ENCODE results near the gene FCN1.

The FCN1 gene

GRCh38 chr9:134868751-134869553 is 48.8 kb downstream of the FCN1 start:
- no peak for ATAC-seq (ENCODE audit: low read depth)
- peaks cover under 1% of the 10 kb centered on the region for H3K27me3 ChIP-seq (ENCODE audit: insufficient read depth, poor library complexity, severe bottlenecking)
- H3K4me3 ChIP-seq (ENCODE audit: severe bottlenecking): no peak overlapping the region
- H3K36me3 ChIP-seq (ENCODE audit: low read depth): no peaks in the 10 kb centered on the region
- no peak for DNase-seq (ENCODE audit: low spot score)
- H3K27ac ChIP-seq (ENCODE audit: poor library complexity, severe bottlenecking): no peak overlapping the region
- no peaks in the 10 kb centered on the region for H3K9me3 ChIP-seq (ENCODE audit: severe bottlenecking)
- no peaks in the 10 kb centered on the region for H3K4me1 ChIP-seq (ENCODE audit: insufficient read depth, poor library complexity, severe bottlenecking)
- no peak for TF ChIP-seq CTCF (IDR thresholded peaks at IDR 0.05; ENCODE audit: poor library complexity, severe bottlenecking)

GRCh38 chr9:134867917-134868750 is 49.6 kb downstream of the FCN1 start:
- Histone ChIP-seq H3K27me3 (ENCODE audit: insufficient read depth, poor library complexity, severe bottlenecking) (no peaks in the 10 kb centered on the region), H3K27ac (ENCODE audit: poor library complexity, severe bottlenecking) (no peak overlapping the region), H3K9me3 (ENCODE audit: severe bottlenecking) (no peaks in the 10 kb centered on the region), H3K4me3 (ENCODE audit: severe bottlenecking) (no peak overlapping the region), H3K36me3 (ENCODE audit: low read depth) (no peaks in the 10 kb centered on the region), H3K4me1 (ENCODE audit: insufficient read depth, poor library complexity, severe bottlenecking) (no peaks in the 10 kb centered on the region)
- ATAC-seq (ENCODE audit: low read depth) (no peak), DNase-seq (ENCODE audit: low spot score) (peak; percentile 51)
- no peak for TF ChIP-seq CTCF (IDR thresholded peaks at IDR 0.05; ENCODE audit: poor library complexity, severe bottlenecking)

GRCh38 chr9:134864821-134865190 is 52.9 kb downstream of the FCN1 start:
- Histone ChIP-seq H3K4me3 (ENCODE audit: severe bottlenecking) (no peak overlapping the region), H3K27me3 (ENCODE audit: insufficient read depth, poor library complexity, severe bottlenecking) (no peaks in the 10 kb centered on the region), H3K4me1 (ENCODE audit: insufficient read depth, poor library complexity, severe bottlenecking) (no peaks in the 10 kb centered on the region), H3K9me3 (ENCODE audit: severe bottlenecking) (no peaks in the 10 kb centered on the region), H3K27ac (ENCODE audit: poor library complexity, severe bottlenecking) (no peak overlapping the region), H3K36me3 (ENCODE audit: low read depth) (no peaks in the 10 kb centered on the region)
- ATAC-seq (ENCODE audit: low read depth) (no peak), DNase-seq (ENCODE audit: low spot score) (no peak)
- no peak for TF ChIP-seq CTCF (IDR thresholded peaks at IDR 0.05; ENCODE audit: poor library complexity, severe bottlenecking)

- DNase-seq (ENCODE audit: low spot score): peak; percentile 52
- H3K4me1 ChIP-seq (ENCODE audit: insufficient read depth, poor library complexity, severe bottlenecking): peaks cover under 1% of the 10 kb centered on the region
- no peak for ATAC-seq (ENCODE audit: low read depth)
- TF ChIP-seq CTCF (IDR thresholded peaks at IDR 0.05; ENCODE audit: poor library complexity, severe bottlenecking): no peak
- H3K27ac ChIP-seq (ENCODE audit: poor library complexity, severe bottlenecking): no peak overlapping the region
- H3K4me3 ChIP-seq (ENCODE audit: severe bottlenecking): no peak overlapping the region
- peaks cover 1% of the 10 kb centered on the region for H3K9me3 ChIP-seq (ENCODE audit: severe bottlenecking)
- H3K27me3 ChIP-seq (ENCODE audit: insufficient read depth, poor library complexity, severe bottlenecking): no peaks in the 10 kb centered on the region
- H3K36me3 ChIP-seq (ENCODE audit: low read depth): no peaks in the 10 kb centered on the region
Observed at GRCh38 chr9:134863941-134864820, 53.5 kb downstream of the FCN1 start.
